HG03457 (cell line): ENCODE results near the gene VEGFA.

Source experiments
- ATAC-seq: cut with Tn5 transposase; IDR thresholded peaks from one replicate; pipeline ENCODE4 v1.9.1; 2021; ENCODE audit warnings: moderate number of reproducible peaks; ENCODE audit not compliant: unreplicated experiment

Gene VEGFA

DNA sequence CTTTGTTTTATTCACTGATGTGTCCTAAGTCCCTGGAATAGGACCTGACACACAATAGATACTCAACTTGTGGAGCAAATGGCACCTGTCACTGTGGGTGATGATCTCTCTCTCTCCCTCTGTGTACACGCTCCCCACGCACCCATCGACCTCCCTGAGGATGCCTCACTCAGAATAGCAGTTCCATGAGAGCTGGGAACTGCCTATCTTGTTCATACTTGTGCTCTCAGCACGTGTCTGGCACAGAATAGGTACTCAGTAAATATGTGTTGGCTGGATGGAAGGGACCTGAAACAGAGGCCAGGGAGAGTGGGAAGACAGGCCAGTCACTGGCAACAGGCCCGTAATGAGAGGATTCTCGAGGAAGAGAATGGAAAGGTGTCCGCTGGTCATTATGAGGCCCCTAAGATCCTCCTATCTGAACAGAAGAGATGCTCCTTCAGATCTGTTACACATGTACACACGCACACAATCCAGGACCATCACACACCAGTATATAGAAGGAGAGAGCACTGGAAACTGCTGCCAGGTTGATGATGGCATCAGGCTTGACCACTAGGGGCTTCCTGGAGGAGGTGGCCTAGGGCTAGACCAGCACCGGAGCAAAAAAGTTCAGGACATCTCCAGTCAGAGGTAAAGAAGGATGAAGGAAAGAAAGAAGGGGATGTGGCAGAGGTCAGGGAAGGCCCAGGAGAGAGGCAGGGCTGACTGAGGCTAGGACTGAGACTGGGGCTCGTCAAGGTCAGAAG is 30.9 kb downstream of the VEGFA start:
- ATAC-seq, result no peak

DNA sequence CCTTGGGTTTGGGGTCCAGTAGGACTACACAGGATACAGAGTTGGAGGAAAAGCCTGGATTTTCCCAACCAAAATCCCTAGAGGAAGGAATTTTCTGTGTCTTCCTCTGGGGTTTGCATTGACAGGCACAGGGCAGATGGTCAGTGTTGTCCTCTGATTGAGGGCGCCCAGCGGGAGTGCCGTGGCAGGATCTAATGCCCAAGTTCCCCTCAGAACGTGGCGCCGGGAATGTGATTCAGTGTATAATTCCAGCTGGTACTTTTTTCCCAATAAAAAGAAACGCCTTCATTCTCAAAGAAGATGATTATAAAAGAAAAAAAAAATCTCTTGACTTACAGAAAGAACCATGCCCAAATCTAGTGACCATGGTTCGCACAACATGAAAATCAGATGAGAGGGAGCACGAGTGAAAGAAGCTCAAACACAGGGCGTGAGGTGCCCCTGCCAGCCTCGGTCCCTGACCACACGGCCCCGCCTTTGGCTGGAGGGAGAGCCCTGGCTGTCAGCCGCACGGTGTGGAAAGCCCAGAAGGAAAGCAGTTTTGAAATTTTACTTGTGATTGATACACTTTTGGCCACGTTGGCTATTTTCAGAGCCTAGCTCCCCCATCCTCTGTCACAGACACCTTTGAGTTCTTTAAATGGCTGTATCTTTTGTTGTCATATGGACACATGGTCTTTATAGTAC is 31.6 kb downstream of the VEGFA start:
- ATAC-seq, result no peak

DNA sequence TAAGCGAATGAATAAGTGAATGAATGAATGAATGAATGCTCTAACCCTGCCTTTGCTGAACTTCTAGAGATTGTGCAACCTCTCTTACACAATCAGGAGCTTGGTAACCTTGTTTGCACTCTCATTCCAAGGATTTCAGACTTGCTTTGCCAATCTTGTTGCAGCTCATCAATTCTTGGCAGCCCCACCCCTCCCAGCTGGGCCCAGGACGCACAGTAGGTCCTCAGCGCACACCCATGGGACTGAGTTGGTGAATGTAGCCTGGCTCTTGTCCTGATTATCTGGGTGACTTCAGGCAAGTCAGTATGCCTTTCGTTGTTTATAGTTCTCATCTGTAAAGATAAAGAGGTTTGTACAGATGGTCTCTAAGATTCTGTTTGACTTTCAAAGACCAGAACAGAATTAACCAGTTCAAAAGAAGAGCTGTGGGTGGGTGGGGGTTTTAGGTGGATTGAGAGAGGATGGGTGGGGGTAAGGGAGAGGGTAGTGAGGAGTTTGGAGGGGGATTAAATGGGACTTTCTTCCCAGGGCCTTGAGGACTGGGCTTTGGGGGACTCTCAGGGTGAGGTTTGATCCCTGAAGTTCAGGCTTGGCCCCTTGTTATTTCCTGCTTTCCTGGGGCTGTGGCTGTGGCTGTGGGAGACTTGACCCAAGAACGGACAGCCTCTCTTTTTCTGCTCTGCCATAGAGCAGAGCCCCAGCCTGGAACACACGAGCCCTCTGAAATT is 33.2 kb downstream of the VEGFA start:
- ATAC-seq, result no peak

DNA sequence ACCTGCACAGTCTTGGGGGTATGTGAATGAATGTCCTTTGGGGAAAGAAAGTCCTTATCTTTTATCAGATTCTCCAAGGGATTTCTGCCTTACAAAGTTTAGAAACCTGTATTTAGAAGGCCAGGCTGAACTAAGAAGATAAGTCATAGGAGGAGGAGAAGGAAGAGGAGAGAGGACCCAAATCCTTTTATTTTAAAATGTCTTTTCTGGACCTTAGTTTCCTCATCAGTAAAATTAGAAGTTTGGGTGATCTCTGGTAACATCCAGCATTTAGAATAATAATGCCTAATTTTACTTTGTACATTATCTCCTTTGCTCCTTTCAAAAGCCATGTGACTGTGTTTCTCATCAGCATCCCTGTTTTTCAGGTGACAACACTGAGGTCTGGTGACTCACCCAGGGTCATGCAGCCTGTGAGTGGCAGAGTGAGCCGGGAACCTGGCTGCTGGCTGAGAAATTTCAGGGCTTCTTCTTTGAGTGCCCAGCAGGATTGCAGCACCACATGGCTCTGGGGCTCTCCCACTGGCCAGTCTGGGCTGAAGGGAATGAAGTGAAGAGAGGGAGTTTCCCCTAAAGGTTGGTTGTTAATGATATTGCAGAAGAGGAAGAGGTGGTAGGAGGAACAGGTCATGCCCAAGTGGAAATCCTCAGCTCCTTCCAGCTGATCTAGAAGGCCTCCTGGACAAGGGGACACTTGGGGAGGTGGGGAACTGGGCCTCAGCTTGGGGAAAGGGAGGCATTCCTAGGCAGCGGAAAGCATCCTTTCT is 34.0 kb downstream of the VEGFA start:
- ATAC-seq, result no peak

DNA sequence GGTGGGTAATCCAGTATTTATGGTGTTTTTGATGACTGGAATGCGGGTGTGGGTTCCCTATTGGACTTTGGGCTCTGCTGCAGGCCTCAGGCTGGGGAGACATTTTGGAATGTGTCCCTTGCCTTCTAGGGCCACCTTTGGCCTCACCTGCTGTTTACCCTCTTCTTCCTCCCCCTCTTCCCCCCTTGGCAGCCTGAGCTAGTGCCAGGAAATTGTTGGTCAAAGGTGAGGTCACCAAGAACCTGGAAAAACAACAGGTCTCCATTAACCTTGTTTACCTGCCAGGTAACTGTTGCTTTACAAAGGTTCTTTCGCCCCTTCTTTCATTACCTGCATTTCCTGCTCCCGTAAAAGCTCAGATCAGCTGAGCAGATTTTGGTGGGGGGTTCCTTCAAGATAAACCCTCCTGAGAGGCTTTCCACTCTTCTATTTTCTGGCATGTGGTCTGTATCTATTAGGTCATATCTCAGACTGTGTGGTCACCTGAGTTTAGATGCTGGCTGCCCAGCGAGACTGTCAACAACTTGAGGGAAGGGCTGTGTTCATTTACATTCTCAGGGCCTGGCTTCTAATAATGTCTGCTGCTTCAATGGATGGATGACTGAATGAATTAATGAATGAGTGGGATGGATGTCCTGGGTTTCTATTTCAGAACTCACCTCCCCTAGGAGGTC is 34.7 kb downstream of the VEGFA start:
- no peak for ATAC-seq

DNA sequence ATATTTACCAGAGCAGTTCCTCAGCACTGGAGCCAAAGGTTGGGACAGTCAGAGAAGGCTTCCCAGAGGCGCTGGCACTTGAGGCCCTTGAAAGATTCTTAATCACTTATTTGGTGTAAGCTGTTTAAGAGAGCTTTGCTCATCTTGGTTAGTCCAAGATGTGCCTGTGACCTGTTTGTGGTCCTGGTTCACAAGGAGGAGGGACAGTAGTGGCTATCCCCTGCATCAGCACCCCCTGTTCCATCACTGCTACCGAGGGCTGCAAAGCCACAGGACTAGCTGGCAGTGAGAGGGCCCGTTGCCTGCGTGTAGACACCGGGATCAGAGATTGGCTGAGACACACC is 35.7 kb downstream of the VEGFA start:
- no peak for ATAC-seq

DNA sequence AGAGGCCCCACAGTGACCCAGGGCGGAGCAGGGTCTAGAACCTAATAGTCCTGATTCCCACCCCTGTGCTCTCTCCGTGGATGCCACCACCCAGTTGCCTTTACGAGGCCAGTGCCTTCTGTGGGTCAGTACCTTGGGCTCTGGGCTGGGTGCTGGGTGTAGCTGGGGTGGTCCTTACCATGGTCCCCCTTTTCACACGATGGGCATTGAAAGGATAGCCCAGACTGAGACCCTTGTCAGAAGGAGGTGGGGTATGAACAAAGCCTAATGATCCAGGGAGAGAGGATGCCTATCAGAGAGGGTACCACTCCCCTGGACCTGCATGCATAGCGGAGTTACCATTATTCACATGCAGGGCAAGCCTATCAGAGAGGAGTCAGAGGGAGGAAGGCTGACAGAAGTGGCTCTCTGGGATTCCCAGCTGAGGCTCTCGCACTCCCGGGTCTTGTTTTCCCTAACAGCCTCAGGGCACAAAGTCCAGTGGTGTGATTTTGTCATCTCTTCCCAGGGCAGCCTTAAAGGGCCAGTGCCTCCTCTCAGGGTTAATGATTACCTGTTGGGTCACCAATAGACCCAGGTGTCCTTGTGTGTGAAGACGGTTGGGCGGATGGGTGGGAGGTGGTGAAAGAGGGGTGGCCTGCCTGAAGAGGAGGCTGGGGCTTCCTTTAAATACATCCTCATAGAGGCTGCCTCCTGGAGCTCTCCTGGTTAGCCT is 36.2 kb downstream of the VEGFA start:
- no peak for ATAC-seq

DNA sequence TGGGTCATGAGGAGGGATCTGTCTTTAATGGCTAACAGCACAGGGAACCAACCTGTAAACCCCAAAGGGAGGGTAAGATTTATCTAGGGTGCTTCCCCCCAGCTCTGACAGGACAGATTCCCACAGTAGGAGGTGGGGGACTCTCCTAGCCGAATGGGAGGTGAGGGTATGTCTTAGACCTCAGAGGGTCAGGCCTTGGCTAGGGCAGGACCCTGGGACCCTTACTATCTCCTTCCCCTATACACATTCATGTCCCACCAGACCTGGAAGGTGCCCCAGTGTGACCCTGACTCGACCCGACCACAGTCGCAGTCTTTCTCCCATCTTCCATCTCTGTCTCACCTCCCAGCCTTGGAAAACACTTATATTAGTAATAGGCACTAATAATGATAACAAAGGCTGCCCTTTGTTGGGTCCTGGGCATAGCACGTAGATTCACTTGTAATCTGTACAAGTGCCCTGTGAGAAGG is 36.8 kb downstream of the VEGFA start:
- no peak for ATAC-seq

DNA sequence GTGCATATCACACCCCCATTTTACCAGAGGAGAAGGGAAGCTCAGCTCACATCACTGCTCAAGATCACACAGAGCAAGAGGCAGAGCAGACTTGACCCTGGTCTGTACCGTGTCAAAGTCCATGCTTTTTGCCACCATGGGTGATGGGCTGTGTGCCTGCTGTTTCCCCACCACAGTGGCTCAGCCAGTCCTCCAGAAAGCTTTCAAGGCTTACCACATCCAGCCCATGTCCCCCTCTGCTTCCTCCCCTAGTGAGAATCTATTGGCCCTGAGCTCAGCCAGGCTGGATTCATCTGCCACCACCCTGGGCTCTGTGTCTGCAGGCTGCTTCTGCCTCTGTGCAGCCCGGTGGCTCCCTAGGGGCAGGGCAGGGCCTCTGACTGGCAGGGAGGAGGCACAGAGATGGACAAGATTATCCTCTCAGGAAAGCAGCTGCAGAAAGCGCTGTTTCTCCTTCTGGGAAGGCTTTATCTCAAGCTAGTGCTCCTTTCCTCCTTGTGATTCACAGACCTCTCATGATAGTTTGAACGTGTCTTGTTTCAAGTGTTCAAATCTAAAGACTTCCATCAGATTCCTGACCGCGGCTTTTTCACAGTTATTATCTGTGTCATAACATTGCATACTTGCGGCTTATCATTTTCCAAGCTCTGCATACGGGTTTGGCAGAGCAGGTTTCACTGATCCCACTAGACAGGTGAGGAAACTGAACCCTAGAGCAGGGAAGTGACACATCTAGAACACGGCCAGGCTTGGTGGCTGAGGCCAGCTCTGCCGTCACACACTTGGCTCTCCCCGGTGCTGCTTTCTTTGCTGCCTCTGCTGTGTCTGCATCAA is 37.4 kb downstream of the VEGFA start:
- ATAC-seq, result no peak

DNA sequence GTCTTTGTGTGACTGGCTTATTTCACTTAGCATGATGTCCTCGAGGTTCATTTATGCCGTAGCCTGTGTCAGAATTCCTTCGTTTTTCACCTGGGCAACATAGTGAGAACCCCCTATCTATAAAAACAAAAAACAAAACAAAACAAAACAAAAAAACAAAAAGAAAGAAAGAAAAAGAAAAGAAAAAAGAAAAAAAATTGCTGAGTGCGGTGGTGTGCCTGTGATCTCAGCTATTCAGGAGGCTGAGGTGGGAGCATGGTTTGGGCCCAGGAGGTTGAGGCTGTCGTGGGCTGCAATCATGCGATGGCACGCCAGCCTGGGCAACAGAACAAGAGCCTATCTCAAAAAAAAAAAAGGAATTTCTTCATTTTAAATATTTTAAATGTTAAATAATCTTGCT is 38.4 kb downstream of the VEGFA start:
- ATAC-seq, result no peak

DNA sequence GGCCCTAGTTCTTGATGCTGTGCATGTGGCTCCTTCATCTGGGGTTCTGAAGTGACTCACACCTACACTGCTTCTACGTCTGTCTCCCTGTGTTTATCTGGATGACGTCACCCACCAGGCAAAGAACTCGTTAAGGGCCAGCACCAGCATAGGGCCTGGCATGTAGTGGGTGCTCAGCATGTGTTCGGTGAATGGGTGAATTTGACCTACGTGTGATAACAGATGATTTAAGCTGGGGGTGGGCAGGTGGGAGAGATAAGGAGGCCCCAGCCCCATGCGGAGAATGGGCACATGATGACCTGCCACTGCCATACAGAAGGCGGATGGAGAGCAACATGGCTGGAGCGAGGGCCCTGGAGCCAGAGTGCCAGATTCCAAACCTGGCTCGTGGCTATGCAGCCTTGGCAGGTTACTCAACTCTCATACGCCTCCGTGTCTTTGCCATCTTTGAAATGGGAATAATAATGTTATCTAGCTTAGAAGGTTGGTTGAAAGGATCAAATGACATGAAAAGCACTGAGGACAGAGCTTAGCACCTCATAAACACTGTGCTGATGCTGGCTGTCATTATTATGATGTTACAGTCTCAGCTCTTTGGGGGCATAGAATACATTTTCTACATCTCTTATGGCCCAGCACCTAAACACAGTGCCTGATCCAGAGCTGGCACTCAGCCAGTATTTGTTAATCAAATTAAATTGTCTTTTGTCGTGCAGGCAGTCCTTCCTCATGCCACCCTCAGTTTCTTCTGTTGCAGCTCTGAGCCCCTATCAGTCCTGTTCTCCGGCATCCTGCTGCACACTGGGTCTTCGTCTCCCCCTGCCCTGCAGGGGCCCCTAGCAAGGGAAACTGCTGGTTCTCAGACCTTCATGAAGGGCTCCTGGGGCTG is 39.6 kb downstream of the VEGFA start:
- no peak for ATAC-seq

DNA sequence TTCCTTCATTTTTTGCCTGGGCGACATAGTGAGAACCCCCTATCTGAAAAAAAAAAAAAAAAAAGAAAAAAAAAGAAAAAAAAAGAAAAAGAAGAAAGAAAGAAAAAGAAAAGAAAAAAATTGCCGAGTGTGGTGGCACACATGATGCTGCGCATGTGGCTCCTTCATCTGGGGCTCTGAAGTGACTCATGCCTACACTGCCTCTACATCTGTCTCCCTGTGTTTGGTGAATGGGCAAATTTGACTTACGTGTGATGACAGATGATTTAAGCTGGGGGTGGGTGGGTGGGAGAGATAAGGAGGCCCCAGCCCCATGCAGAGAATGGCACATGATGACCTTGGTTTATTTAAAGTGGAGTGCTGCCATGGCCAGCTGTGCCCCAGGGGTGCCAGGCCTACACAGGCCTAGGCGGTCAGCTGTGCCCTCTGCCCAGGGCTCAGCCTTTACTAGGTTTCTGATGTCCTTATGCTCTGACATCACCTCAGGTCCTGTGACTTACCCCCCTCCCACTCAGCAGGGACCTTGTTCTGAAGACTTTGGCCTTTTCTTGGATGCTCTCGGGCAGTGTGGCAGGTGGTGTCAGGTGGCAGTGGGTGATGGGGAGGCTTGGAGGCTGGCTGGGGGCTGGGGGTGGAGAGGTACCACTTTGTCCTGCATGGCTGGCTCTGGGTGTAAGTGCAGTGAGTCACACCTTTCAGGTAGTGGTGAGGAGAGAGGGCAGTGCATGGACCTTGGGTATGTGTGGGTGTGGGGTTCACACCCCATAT is 41.1 kb downstream of the VEGFA start:
- no peak for ATAC-seq

DNA sequence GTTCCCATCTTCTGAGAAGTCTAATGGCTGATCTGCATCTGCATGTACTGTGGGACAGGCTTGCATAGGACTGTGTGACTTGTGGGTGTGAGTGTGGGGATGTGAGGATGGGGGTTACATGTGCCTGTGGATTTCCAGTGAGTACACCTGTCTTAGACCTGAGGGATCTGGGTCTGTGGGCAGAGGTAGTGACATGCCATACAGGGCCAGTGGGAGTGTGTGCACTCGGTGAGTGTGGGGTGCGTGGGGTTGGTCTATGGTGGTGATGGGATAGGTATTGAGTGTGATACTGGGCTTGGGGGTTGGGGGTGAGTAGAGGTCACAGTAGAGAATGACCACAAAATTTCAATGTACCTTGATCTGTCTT is 41.7 kb downstream of the VEGFA start:
- ATAC-seq, result no peak

DNA sequence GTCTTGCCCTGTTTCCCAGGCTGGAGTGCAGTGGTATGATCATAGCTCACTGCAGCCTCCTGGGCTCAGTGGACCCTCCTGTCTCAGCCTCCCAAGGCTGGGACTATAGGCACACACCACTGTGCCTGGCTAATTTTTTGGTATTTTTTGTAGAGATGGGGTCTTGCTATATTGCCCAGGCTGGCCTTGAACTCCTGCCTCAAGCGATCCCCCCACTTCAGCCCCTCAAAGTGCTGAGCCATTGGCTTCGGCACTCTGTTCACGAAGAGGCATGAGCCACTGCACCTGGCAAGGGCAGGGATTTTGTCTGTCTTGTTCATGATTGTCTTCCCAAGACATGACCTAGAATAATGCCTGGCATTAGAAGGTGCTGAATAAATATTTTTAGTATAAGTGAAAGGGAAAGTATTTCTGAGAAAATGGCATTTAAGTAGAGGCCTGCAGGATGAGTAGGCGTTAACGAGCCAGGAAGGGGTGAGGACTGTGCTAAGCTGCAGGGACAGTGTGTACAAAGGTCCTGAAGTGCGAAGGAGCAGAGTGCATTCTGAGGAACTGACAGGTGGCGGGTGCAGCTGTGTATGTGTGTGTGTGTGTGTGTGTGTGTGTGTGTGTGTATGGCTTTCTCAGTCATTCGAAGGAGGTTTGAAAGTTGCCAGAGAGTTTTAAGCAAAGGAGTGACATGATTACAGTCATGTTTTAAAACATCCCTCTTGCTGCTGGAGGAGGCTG is 43.0 kb downstream of the VEGFA start:
- ATAC-seq, result no peak

DNA sequence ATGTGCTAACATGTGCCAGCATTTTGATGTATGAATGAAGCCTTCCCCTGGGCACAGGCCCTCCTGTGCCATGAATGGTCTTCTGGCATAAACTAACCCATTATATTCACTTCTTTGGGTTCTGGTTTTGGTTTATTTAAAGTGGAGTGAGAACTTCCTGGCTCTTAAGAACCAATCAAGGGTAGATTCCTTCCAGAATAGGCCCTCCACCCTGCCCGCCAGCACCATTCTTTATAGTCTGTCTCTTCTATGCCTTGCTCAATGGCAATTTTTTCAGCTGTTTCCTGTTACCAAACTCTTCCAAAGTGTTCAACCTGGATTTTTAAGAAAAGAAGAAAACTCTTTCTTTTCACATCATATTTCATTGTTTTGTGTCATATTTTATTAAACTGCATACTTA is 44.1 kb downstream of the VEGFA start:
- no peak for ATAC-seq

DNA sequence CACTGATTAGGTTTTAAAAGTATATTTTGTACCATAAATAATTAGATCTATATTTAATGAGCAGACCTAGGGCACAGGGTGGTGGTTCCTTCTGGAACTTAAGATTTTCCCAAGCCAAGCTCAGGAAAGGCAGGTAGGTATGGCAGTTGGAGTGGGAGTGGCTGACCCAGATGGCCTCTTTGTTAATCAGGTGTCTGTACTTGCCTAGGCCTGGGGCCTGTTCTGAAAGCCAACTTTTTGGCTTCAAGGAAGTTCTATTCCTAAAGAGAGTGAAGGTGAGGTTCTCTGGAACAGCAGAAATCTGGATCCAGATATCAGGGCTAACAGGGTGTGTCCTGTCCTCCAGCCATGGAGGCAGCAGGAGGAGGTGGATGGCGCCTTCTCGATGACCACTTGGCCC is 44.9 kb downstream of the VEGFA start:
- ATAC-seq, result no peak

DNA sequence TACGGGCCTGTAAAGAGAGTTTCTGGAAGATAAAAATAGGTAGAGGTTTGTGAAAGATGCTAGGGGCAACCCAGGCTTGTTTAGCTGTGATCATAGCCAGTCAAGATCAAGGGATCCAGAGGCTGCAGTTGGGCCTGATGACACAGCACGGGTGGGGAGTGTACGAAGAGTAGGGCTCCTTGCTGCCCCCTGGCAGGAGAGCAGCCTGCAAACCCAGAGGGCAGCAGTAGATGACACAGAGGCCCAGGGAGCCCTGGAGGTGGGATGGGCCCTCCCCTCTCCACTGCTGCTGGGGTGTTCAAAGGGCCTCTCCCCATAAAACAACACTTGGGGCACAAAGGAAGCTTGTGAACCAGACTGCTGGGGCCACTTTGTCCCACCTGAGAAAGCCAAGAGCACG is 47.2 kb downstream of the VEGFA start:
- no peak for ATAC-seq
